Activated T-helper 17 cell treated with anti-CD3 and anti-CD28 coated beads, Interleukin-2, amount 50 U/mL, for 72 hours (primary cell): ENCODE results near the gene ROBO1. TPM values are rescaled to one million over a fixed set of nuclear protein-coding genes. Genes with fewer than 3 reads are reported as not detected.

Source experiments
- ATAC-seq: fragments of 150-1000 bp; cut with Tn5 transposase; replicated peaks from 2 replicates; pipeline ENCODE4 v1.10.0; 2021; ENCODE audit warnings: mild to moderate bottlenecking, moderate library complexity
- H3K27ac Mint-ChIP-seq: one replicate; pipeline ENCODE4 v1.8.0; 2022; ENCODE audit warnings: mixed read lengths
- H3K27me3 Mint-ChIP-seq: one replicate; pipeline ENCODE4 v1.8.0; 2022; ENCODE audit warnings: mixed read lengths
- H3K36me3 Mint-ChIP-seq: one replicate; pipeline ENCODE4 v1.8.0; 2022; ENCODE audit warnings: low read depth, mild to moderate bottlenecking, mixed read lengths
- H3K4me1 Mint-ChIP-seq: one replicate; pipeline ENCODE4 v1.8.0; 2022; ENCODE audit warnings: mixed read lengths
- H3K4me3 Mint-ChIP-seq: one replicate; pipeline ENCODE4 v1.8.0; 2022; ENCODE audit warnings: mild to moderate bottlenecking, mixed read lengths
- H3K9me3 Mint-ChIP-seq: one replicate; pipeline ENCODE4 v1.8.0; 2022; ENCODE audit warnings: mixed read lengths
- total RNA-seq, 2 donors: library from RNA; stranded (reverse); gene quantifications; one replicate each; pipeline ENCODE4 v1.2.3, GENCODE V29; 2022

The ROBO1 gene
- total RNA-seq, 2 donors from 2014 or later, result not detected

GRCh38 chr3:78799681-78800080 is 968.1 kb downstream of the ROBO1 start:
- no peak for ATAC-seq
- peaks cover 22% of the 10 kb centered on the region for H3K9me3 Mint-ChIP-seq

GRCh38 chr3:78798266-78798832 is 969.4 kb downstream of the ROBO1 start:
- H3K4me3 Mint-ChIP-seq, result no peak overlapping the region
- H3K27me3 Mint-ChIP-seq, result no peaks in the 10 kb centered on the region
- no peaks in the 10 kb centered on the region for H3K36me3 Mint-ChIP-seq
- H3K4me1 Mint-ChIP-seq, result no peaks in the 10 kb centered on the region
- no peak for ATAC-seq
- no peak overlapping the region for H3K27ac Mint-ChIP-seq
- peaks cover 19% of the 10 kb centered on the region for H3K9me3 Mint-ChIP-seq

More at GRCh38 chr3:78799681-78800080, 968.1 kb downstream of the ROBO1 start:
- H3K27me3 Mint-ChIP-seq, result no peaks in the 10 kb centered on the region
- no peak overlapping the region for H3K4me3 Mint-ChIP-seq
- no peaks in the 10 kb centered on the region for H3K36me3 Mint-ChIP-seq
- H3K4me1 Mint-ChIP-seq, result no peaks in the 10 kb centered on the region
- H3K27ac Mint-ChIP-seq, result no peak overlapping the region

GRCh38 chr3:78794431-78794830 is 973.4 kb downstream of the ROBO1 start:
- no peak overlapping the region for H3K4me3 Mint-ChIP-seq
- no peaks in the 10 kb centered on the region for H3K27me3 Mint-ChIP-seq
- H3K27ac Mint-ChIP-seq, result no peak overlapping the region
- H3K36me3 Mint-ChIP-seq, result no peaks in the 10 kb centered on the region
- H3K9me3 Mint-ChIP-seq, result peaks cover 11% of the 10 kb centered on the region
- H3K4me1 Mint-ChIP-seq, result no peaks in the 10 kb centered on the region
- ATAC-seq, result no peak

GRCh38 chr3:78792733-78793132 is 975.1 kb downstream of the ROBO1 start:
- no peak for ATAC-seq
- H3K9me3 Mint-ChIP-seq, result peaks cover 10% of the 10 kb centered on the region
- H3K4me1 Mint-ChIP-seq, result no peaks in the 10 kb centered on the region
- no peaks in the 10 kb centered on the region for H3K27me3 Mint-ChIP-seq
- H3K36me3 Mint-ChIP-seq, result no peaks in the 10 kb centered on the region
- no peak overlapping the region for H3K4me3 Mint-ChIP-seq
- H3K27ac Mint-ChIP-seq, result no peak overlapping the region

- ATAC-seq, result no peak
- Mint-ChIP-seq H3K9me3 (peaks cover 8% of the 10 kb centered on the region), H3K36me3 (no peaks in the 10 kb centered on the region), H3K4me3 (no peak overlapping the region), H3K27me3 (no peaks in the 10 kb centered on the region), H3K4me1 (no peaks in the 10 kb centered on the region), H3K27ac (no peak overlapping the region)
Observed at GRCh38 chr3:78792212-78792611, 975.6 kb downstream of the ROBO1 start.

- ATAC-seq, result no peak
- H3K9me3 Mint-ChIP-seq, result peaks cover 4% of the 10 kb centered on the region
- H3K36me3 Mint-ChIP-seq, result no peaks in the 10 kb centered on the region
- H3K27ac Mint-ChIP-seq, result no peak overlapping the region
- H3K27me3 Mint-ChIP-seq, result no peaks in the 10 kb centered on the region
- H3K4me1 Mint-ChIP-seq, result no peaks in the 10 kb centered on the region
- no peak overlapping the region for H3K4me3 Mint-ChIP-seq
Observed at GRCh38 chr3:78791753-78792152, 976.0 kb downstream of the ROBO1 start.

GRCh38 chr3:78788839-78789238 is 979.0 kb downstream of the ROBO1 start:
- H3K27me3 Mint-ChIP-seq, result no peaks in the 10 kb centered on the region
- H3K9me3 Mint-ChIP-seq, result peaks cover 6% of the 10 kb centered on the region
- H3K4me1 Mint-ChIP-seq, result no peaks in the 10 kb centered on the region
- H3K27ac Mint-ChIP-seq, result no peak overlapping the region
- no peaks in the 10 kb centered on the region for H3K36me3 Mint-ChIP-seq
- ATAC-seq, result no peak
- no peak overlapping the region for H3K4me3 Mint-ChIP-seq

- H3K27me3 Mint-ChIP-seq, result no peaks in the 10 kb centered on the region
- H3K27ac Mint-ChIP-seq, result no peak overlapping the region
- no peaks in the 10 kb centered on the region for H3K36me3 Mint-ChIP-seq
Observed at GRCh38 chr3:78785004-78785403, 982.8 kb downstream of the ROBO1 start.

GRCh38 chr3:78781351-78781750 is 986.4 kb downstream of the ROBO1 start:
- Mint-ChIP-seq H3K4me1 (no peaks in the 10 kb centered on the region), H3K36me3 (no peaks in the 10 kb centered on the region), H3K4me3 (no peak overlapping the region), H3K9me3 (peaks cover 17% of the 10 kb centered on the region), H3K27me3 (no peaks in the 10 kb centered on the region), H3K27ac (no peak overlapping the region)
- no peak for ATAC-seq

More at GRCh38 chr3:78785004-78785403, 982.8 kb downstream of the ROBO1 start:
- H3K4me3 Mint-ChIP-seq, result no peak overlapping the region
- ATAC-seq, result no peak
- H3K9me3 Mint-ChIP-seq, result peaks cover 17% of the 10 kb centered on the region
- no peaks in the 10 kb centered on the region for H3K4me1 Mint-ChIP-seq

- Mint-ChIP-seq H3K36me3 (no peaks in the 10 kb centered on the region), H3K4me3 (no peak overlapping the region), H3K4me1 (no peaks in the 10 kb centered on the region), H3K27me3 (no peaks in the 10 kb centered on the region), H3K9me3 (peaks cover 17% of the 10 kb centered on the region), H3K27ac (no peak overlapping the region)
- no peak for ATAC-seq
Observed at GRCh38 chr3:78765671-78766485, 1001.9 kb downstream of the ROBO1 start.

- peaks cover 17% of the 10 kb centered on the region for H3K9me3 Mint-ChIP-seq
- no peaks in the 10 kb centered on the region for H3K36me3 Mint-ChIP-seq
- H3K4me3 Mint-ChIP-seq, result no peak overlapping the region
- no peak overlapping the region for H3K27ac Mint-ChIP-seq
- ATAC-seq, result no peak
- no peaks in the 10 kb centered on the region for H3K4me1 Mint-ChIP-seq
- no peaks in the 10 kb centered on the region for H3K27me3 Mint-ChIP-seq
Observed at GRCh38 chr3:78764634-78765033, 1003.2 kb downstream of the ROBO1 start.

GRCh38 chr3:78762121-78762520 is 1005.7 kb downstream of the ROBO1 start:
- no peak overlapping the region for H3K4me3 Mint-ChIP-seq
- no peaks in the 10 kb centered on the region for H3K4me1 Mint-ChIP-seq
- no peak overlapping the region for H3K27ac Mint-ChIP-seq
- H3K36me3 Mint-ChIP-seq, result no peaks in the 10 kb centered on the region
- no peaks in the 10 kb centered on the region for H3K27me3 Mint-ChIP-seq
- H3K9me3 Mint-ChIP-seq, result peaks cover 8% of the 10 kb centered on the region
- ATAC-seq, result no peak

GRCh38 chr3:78761126-78761525 is 1006.7 kb downstream of the ROBO1 start:
- ATAC-seq, result no peak
- Mint-ChIP-seq H3K4me3 (no peak overlapping the region), H3K9me3 (peaks cover 4% of the 10 kb centered on the region), H3K27me3 (no peaks in the 10 kb centered on the region), H3K4me1 (no peaks in the 10 kb centered on the region), H3K36me3 (no peaks in the 10 kb centered on the region), H3K27ac (no peak overlapping the region)

GRCh38 chr3:78757731-78758130 is 1010.1 kb downstream of the ROBO1 start:
- H3K27ac Mint-ChIP-seq, result no peak overlapping the region
- no peak overlapping the region for H3K4me3 Mint-ChIP-seq
- H3K4me1 Mint-ChIP-seq, result no peaks in the 10 kb centered on the region
- H3K9me3 Mint-ChIP-seq, result peaks cover 8% of the 10 kb centered on the region
- no peak for ATAC-seq
- H3K27me3 Mint-ChIP-seq, result no peaks in the 10 kb centered on the region
- no peaks in the 10 kb centered on the region for H3K36me3 Mint-ChIP-seq

GRCh38 chr3:78754066-78754743 is 1013.6 kb downstream of the ROBO1 start:
- no peaks in the 10 kb centered on the region for H3K4me1 Mint-ChIP-seq
- no peak overlapping the region for H3K27ac Mint-ChIP-seq
- H3K27me3 Mint-ChIP-seq, result no peaks in the 10 kb centered on the region
- H3K9me3 Mint-ChIP-seq, result peaks cover 8% of the 10 kb centered on the region
- ATAC-seq, result no peak
- no peaks in the 10 kb centered on the region for H3K36me3 Mint-ChIP-seq
- no peak overlapping the region for H3K4me3 Mint-ChIP-seq
